Activated CD4-positive, alpha-beta T cell treated with anti-CD3 and anti-CD28 coated beads, Interleukin-2, amount 10 ng/mL, durations not matched to agents 7 days and 5 days (primary cell): ENCODE results near the gene HCRTR1. TPM values are rescaled to one million over a fixed set of nuclear protein-coding genes. Genes with fewer than 3 reads are reported as not detected.

Experiments
- CTCF ChIA-PET: fragments of 350-600 bp; sonication (Branson Sonifier 250); formaldehyde crosslinking; loops from one replicate; lab custom pipeline; 2021; ENCODE audit warnings: antibody characterized with exemption; lab: Charles Lee
- POLR2A ChIA-PET: fragments of 350-600 bp; sonication (Branson Sonifier 250); formaldehyde crosslinking; loops from one replicate; lab custom pipeline; 2021; ENCODE audit warnings: antibody characterized with exemption; lab: Charles Lee
- DNase-seq: peaks from one replicate; pipeline ENCODE4 v3.0.0-alpha.2; 2020
- H3K27ac Mint-ChIP-seq: one replicate; pipeline ENCODE4 v1.8.0; 2021; ENCODE audit warnings: mild to moderate bottlenecking, moderate library complexity, mixed read lengths
- H3K27me3 Mint-ChIP-seq: one replicate; pipeline ENCODE4 v1.8.0; 2021; ENCODE audit warnings: mixed read lengths
- H3K36me3 Mint-ChIP-seq: one replicate; pipeline ENCODE4 v1.8.0; 2021; ENCODE audit warnings: low read depth, mixed read lengths
- H3K4me1 Mint-ChIP-seq: one replicate; pipeline ENCODE4 v1.8.0; 2021; ENCODE audit warnings: mixed read lengths
- H3K4me3 Mint-ChIP-seq: one replicate; pipeline ENCODE4 v1.8.0; 2021; ENCODE audit warnings: mild to moderate bottlenecking, moderate library complexity, mixed read lengths
- H3K9me3 Mint-ChIP-seq: one replicate; pipeline ENCODE4 v1.8.0; 2021; ENCODE audit warnings: mixed read lengths
- total RNA-seq, 2 experiments: library from RNA; stranded (reverse); gene quantifications; one replicate each; pipeline ENCODE4 v1.2.3, GENCODE V29; 2021

Gene HCRTR1
- total RNA-seq, 2 experiments from 2014 or later, result not detected

GRCh38 chr1:31646259-31646960 is 28.9 kb downstream of the HCRTR1 start:
- no peak for DNase-seq
- H3K4me1 Mint-ChIP-seq, result peaks cover 34% of the 10 kb centered on the region
- H3K4me3 Mint-ChIP-seq, result peak overlapping the region; percentile 94
- no peaks in the 10 kb centered on the region for H3K27me3 Mint-ChIP-seq
- peaks cover 1% of the 10 kb centered on the region for H3K36me3 Mint-ChIP-seq
- peak overlapping the region; percentile 100 for H3K27ac Mint-ChIP-seq
- CTCF ChIA-PET, result interaction anchor here (4.1 kb wide), 1 partner anchor 142 kb away, joined by 17 read pairs; no protein-coding TSS in a partner anchor
- H3K9me3 Mint-ChIP-seq, result peaks cover 3% of the 10 kb centered on the region
- POLR2A ChIA-PET, result no interaction called here

GRCh38 chr1:31647106-31647505 is 29.6 kb downstream of the HCRTR1 start:
- peaks cover 1% of the 10 kb centered on the region for H3K36me3 Mint-ChIP-seq
- peaks cover 3% of the 10 kb centered on the region for H3K9me3 Mint-ChIP-seq
- ChIA-PET POLR2A (no interaction called here), CTCF (interaction anchor here (1.2 to 4.1 kb wide), 2 partner anchors 17 to 142 kb away, joined by 3 to 17 read pairs; no protein-coding TSS in a partner anchor)
- no peak overlapping the region for H3K4me3 Mint-ChIP-seq
- no peaks in the 10 kb centered on the region for H3K27me3 Mint-ChIP-seq
- no peak for DNase-seq
- H3K27ac Mint-ChIP-seq, result no peak overlapping the region
- peaks cover 34% of the 10 kb centered on the region for H3K4me1 Mint-ChIP-seq

- Mint-ChIP-seq H3K9me3 (peaks cover 3% of the 10 kb centered on the region), H3K4me3 (no peak overlapping the region), H3K4me1 (peaks cover 32% of the 10 kb centered on the region), H3K36me3 (peaks cover 1% of the 10 kb centered on the region), H3K27me3 (no peaks in the 10 kb centered on the region), H3K27ac (no peak overlapping the region)
- DNase-seq, result no peak
- ChIA-PET POLR2A (no interaction called here), CTCF (interaction anchor here (0.6 to 1.2 kb wide), 2 partner anchors 16 to 330 kb away, joined by 3 to 5 read pairs; no protein-coding TSS in a partner anchor)
These were observed 30.7 kb downstream of the HCRTR1 start for GRCh38 chr1:31648190-31648589.

- H3K4me1 Mint-ChIP-seq, result peaks cover 26% of the 10 kb centered on the region
- no peak for DNase-seq
- CTCF ChIA-PET, result interaction anchor here (0.5 to 0.6 kb wide), 2 partner anchors 11 to 330 kb away, joined by 4 to 5 read pairs; no protein-coding TSS in a partner anchor
- POLR2A ChIA-PET, result no interaction called here
- no peak overlapping the region for H3K4me3 Mint-ChIP-seq
- peaks cover 3% of the 10 kb centered on the region for H3K9me3 Mint-ChIP-seq
- peaks cover 1% of the 10 kb centered on the region for H3K36me3 Mint-ChIP-seq
- H3K27me3 Mint-ChIP-seq, result no peaks in the 10 kb centered on the region
- no peak overlapping the region for H3K27ac Mint-ChIP-seq
These were observed 31.3 kb downstream of the HCRTR1 start for GRCh38 chr1:31648641-31649357.

- H3K36me3 Mint-ChIP-seq, result no peaks in the 10 kb centered on the region
- H3K9me3 Mint-ChIP-seq, result peaks cover 3% of the 10 kb centered on the region
- no peak overlapping the region for H3K27ac Mint-ChIP-seq
- no peak for DNase-seq
- ChIA-PET POLR2A (no interaction called here), CTCF (interaction anchor here (0.6 to 1.1 kb wide), 4 partner anchors 11 to 288 kb away, joined by 3 read pairs; partner anchors contain the start of gene PTP4A2)
- H3K4me3 Mint-ChIP-seq, result no peak overlapping the region
- peaks cover 15% of the 10 kb centered on the region for H3K4me1 Mint-ChIP-seq
- no peaks in the 10 kb centered on the region for H3K27me3 Mint-ChIP-seq
These were observed 32.9 kb downstream of the HCRTR1 start for GRCh38 chr1:31650161-31651088.

GRCh38 chr1:31651089-31651420 is 33.6 kb downstream of the HCRTR1 start:
- Mint-ChIP-seq H3K4me1 (peaks cover 9% of the 10 kb centered on the region), H3K36me3 (no peaks in the 10 kb centered on the region), H3K9me3 (peaks cover 2% of the 10 kb centered on the region), H3K4me3 (no peak overlapping the region), H3K27me3 (no peaks in the 10 kb centered on the region), H3K27ac (no peak overlapping the region)
- DNase-seq, result no peak
- POLR2A ChIA-PET, result no interaction called here
- CTCF ChIA-PET, result interaction anchor here (0.6 to 0.8 kb wide), 3 partner anchors 62 to 287 kb away, joined by 3 read pairs; partner anchors contain the start of gene PTP4A2

GRCh38 chr1:31651766-31652165 is 34.3 kb downstream of the HCRTR1 start:
- no peaks in the 10 kb centered on the region for H3K27me3 Mint-ChIP-seq
- DNase-seq, result no peak
- POLR2A ChIA-PET, result no interaction called here
- H3K27ac Mint-ChIP-seq, result no peak overlapping the region
- H3K9me3 Mint-ChIP-seq, result no peaks in the 10 kb centered on the region
- H3K4me1 Mint-ChIP-seq, result peaks cover 2% of the 10 kb centered on the region
- CTCF ChIA-PET, result no interaction called here
- H3K36me3 Mint-ChIP-seq, result no peaks in the 10 kb centered on the region
- H3K4me3 Mint-ChIP-seq, result no peak overlapping the region

GRCh38 chr1:31652891-31653499 is 35.5 kb downstream of the HCRTR1 start:
- ChIA-PET POLR2A (no interaction called here), CTCF (interaction anchor here (0.7 to 0.8 kb wide), 2 partner anchors 12 to 104 kb away, joined by 3 read pairs; no protein-coding TSS in a partner anchor)
- H3K27ac Mint-ChIP-seq, result no peak overlapping the region
- no peaks in the 10 kb centered on the region for H3K9me3 Mint-ChIP-seq
- DNase-seq, result no peak
- H3K4me3 Mint-ChIP-seq, result no peak overlapping the region
- H3K36me3 Mint-ChIP-seq, result no peaks in the 10 kb centered on the region
- H3K27me3 Mint-ChIP-seq, result no peaks in the 10 kb centered on the region
- no peaks in the 10 kb centered on the region for H3K4me1 Mint-ChIP-seq

GRCh38 chr1:31653717-31654473 is 36.4 kb downstream of the HCRTR1 start:
- Mint-ChIP-seq H3K27ac (no peak overlapping the region), H3K9me3 (no peaks in the 10 kb centered on the region), H3K36me3 (no peaks in the 10 kb centered on the region), H3K27me3 (no peaks in the 10 kb centered on the region), H3K4me1 (no peaks in the 10 kb centered on the region), H3K4me3 (no peak overlapping the region)
- ChIA-PET POLR2A (no interaction called here), CTCF (no interaction called here)
- DNase-seq, result no peak

GRCh38 chr1:31654474-31654776 is 36.9 kb downstream of the HCRTR1 start:
- no peak overlapping the region for H3K4me3 Mint-ChIP-seq
- no peak for DNase-seq
- CTCF ChIA-PET, result no interaction called here
- POLR2A ChIA-PET, result no interaction called here
- H3K4me1 Mint-ChIP-seq, result no peaks in the 10 kb centered on the region
- H3K9me3 Mint-ChIP-seq, result no peaks in the 10 kb centered on the region
- H3K27ac Mint-ChIP-seq, result no peak overlapping the region
- no peaks in the 10 kb centered on the region for H3K27me3 Mint-ChIP-seq
- H3K36me3 Mint-ChIP-seq, result no peaks in the 10 kb centered on the region

GRCh38 chr1:31655104-31655503 is 37.6 kb downstream of the HCRTR1 start:
- CTCF ChIA-PET, result no interaction called here

GRCh38 chr1:31655756-31656155 is 38.3 kb downstream of the HCRTR1 start:
- Mint-ChIP-seq H3K4me3 (no peak overlapping the region), H3K4me1 (no peaks in the 10 kb centered on the region), H3K9me3 (no peaks in the 10 kb centered on the region), H3K27me3 (no peaks in the 10 kb centered on the region), H3K27ac (no peak overlapping the region), H3K36me3 (no peaks in the 10 kb centered on the region)
- POLR2A ChIA-PET, result no interaction called here
- CTCF ChIA-PET, result no interaction called here
- DNase-seq, result no peak

More at GRCh38 chr1:31655104-31655503, 37.6 kb downstream of the HCRTR1 start:
- H3K36me3 Mint-ChIP-seq, result no peaks in the 10 kb centered on the region
- DNase-seq, result no peak
- no peak overlapping the region for H3K27ac Mint-ChIP-seq
- no peak overlapping the region for H3K4me3 Mint-ChIP-seq
- H3K9me3 Mint-ChIP-seq, result no peaks in the 10 kb centered on the region
- POLR2A ChIA-PET, result no interaction called here
- no peaks in the 10 kb centered on the region for H3K27me3 Mint-ChIP-seq
- no peaks in the 10 kb centered on the region for H3K4me1 Mint-ChIP-seq
